ENCODE results near the gene IDH1.

DNA sequence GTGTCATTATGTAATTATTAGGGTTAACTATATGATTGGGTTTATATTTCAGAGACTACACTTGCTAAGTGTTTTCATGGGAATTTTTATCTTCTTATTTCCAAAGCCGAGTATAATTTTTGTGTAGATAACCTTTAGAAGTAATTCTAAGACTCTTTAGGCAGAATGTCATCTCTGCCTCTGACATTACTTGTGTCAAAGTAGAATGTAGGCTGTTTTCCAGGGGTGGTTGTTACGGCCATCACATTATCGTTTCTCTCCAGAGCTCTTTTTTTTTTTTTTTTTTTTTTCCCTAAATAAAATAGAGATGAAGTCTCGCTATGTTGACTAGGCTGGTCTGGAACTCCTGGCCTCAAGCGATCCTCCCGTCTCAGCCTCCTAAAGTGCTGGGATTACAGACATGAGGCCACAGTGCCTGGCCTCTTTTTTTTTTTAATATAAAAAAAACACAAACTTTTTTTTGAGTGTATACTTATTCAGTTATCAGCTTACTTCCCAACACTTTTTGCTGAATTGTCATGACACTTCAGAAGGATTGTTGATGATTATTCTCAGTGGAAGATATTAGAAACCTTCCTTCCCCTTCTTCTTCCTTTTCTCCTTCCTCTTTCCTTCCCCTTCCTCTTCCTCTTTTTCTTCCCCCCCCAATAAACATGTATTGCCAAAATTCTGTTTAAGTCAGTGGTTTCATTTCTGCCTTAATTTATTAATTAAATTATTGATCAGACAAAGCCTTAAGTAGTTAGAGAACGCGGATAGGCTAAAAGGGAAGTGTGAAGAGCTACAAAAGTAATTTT is 13.5 kb upstream of the IDH1 start:
- TF ChIP-seq POLR2A (IDR thresholded peaks at IDR 0.05) (no peak), EP300 (IDR thresholded peaks at IDR 0.05) (no peak)
- TF ChIP-seq, protein P1, sequence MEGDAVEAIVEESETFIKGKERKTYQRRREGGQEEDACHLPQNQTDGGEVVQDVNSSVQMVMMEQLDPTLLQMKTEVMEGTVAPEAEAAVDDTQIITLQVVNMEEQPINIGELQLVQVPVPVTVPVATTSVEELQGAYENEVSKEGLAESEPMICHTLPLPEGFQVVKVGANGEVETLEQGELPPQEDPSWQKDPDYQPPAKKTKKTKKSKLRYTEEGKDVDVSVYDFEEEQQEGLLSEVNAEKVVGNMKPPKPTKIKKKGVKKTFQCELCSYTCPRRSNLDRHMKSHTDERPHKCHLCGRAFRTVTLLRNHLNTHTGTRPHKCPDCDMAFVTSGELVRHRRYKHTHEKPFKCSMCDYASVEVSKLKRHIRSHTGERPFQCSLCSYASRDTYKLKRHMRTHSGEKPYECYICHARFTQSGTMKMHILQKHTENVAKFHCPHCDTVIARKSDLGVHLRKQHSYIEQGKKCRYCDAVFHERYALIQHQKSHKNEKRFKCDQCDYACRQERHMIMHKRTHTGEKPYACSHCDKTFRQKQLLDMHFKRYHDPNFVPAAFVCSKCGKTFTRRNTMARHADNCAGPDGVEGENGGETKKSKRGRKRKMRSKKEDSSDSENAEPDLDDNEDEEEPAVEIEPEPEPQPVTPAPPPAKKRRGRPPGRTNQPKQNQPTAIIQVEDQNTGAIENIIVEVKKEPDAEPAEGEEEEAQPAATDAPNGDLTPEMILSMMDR (IDR thresholded peaks at IDR 0.05), result no peak

Measured in ovary (tissue), 3 donors.